CD4-positive, alpha-beta memory T cell (primary cell): ENCODE results near the gene PRKD1. TPM values are rescaled to one million over a fixed set of nuclear protein-coding genes. Genes with fewer than 3 reads are reported as not detected.

Experiments
- CTCF ChIA-PET: fragments of 350-600 bp; sonication (Branson Sonifier 250); formaldehyde crosslinking; loops from one replicate; lab custom pipeline; 2021; ENCODE audit warnings: inconsistent platforms; ENCODE audit not compliant: partially characterized antibody; lab: Charles Lee
- POLR2A ChIA-PET: fragments of 350-600 bp; sonication (Branson Sonifier 250); formaldehyde crosslinking; loops from one replicate; lab custom pipeline; 2021; ENCODE audit not compliant: partially characterized antibody; lab: Charles Lee
- DNase-seq, 5 donors: peaks; one replicate each; pipeline versions ENCODE4 v3.0.0 to v3.0.0-alpha.2; 2020 to 2022; ENCODE audit warnings: mixed read lengths in 1 of 5
- H3K27ac ChIP-seq: one replicate; pipeline ENCODE4 v1.7.0; 2013; ENCODE audit warnings: low read depth, low read length
- H3K27me3 ChIP-seq: 2 replicates; pipeline ENCODE4 v1.7.0; 2013; ENCODE audit warnings: mild to moderate bottlenecking, low read length, moderate library complexity; ENCODE audit not compliant: insufficient read depth
- H3K36me3 ChIP-seq: 2 replicates; pipeline ENCODE4 v1.7.0; 2013; ENCODE audit warnings: mild to moderate bottlenecking, low read length, moderate library complexity; ENCODE audit not compliant: insufficient read depth
- H3K4me1 ChIP-seq: 2 replicates; pipeline ENCODE4 v1.7.0; 2013; ENCODE audit warnings: mild to moderate bottlenecking, low read length, moderate library complexity; ENCODE audit not compliant: insufficient read depth
- H3K4me3 ChIP-seq, 2 donors: one replicate each; pipeline ENCODE4 v1.7.0; 2013; ENCODE audit warnings: low read length in 2 of 2, mild to moderate bottlenecking in 1 of 2
- H3K9me3 ChIP-seq, 2 donors: one replicate each; pipeline ENCODE4 v1.7.0; 2013; ENCODE audit warnings: low read length in 2 of 2, control low read depth in 1 of 2; ENCODE audit not compliant: control insufficient read depth in 1 of 2
- H3K27ac Mint-ChIP-seq, 7 donors: one replicate each; pipeline ENCODE4 v1.8.0; 2020 to 2021; ENCODE audit warnings: mixed read lengths in 7 of 7, mild to moderate bottlenecking in 6 of 7, inconsistent platforms in 3 of 7, moderate library complexity in 3 of 7
- H3K27me3 Mint-ChIP-seq, 2 donors: one replicate each; pipeline ENCODE4 v1.8.0; 2020 to 2021; ENCODE audit warnings: mixed read lengths in 2 of 2
- H3K36me3 Mint-ChIP-seq, 2 donors: one replicate each; pipeline ENCODE4 v1.8.0; 2020 to 2021; ENCODE audit warnings: mixed read lengths in 2 of 2, inconsistent platforms in 1 of 2, mild to moderate bottlenecking in 1 of 2
- H3K4me1 Mint-ChIP-seq, 4 donors: one replicate each; pipeline ENCODE4 v1.8.0; 2020 to 2021; ENCODE audit warnings: mixed read lengths in 4 of 4, mild to moderate bottlenecking in 1 of 4
- H3K4me3 Mint-ChIP-seq, 8 donors: one replicate each; pipeline ENCODE4 v1.8.0; 2020 to 2021; ENCODE audit warnings: mixed read lengths in 8 of 8, mild to moderate bottlenecking in 7 of 8, moderate library complexity in 6 of 8, inconsistent platforms in 3 of 8
- H3K9me3 Mint-ChIP-seq, 8 donors: one replicate each; pipeline ENCODE4 v1.8.0; 2020 to 2021; ENCODE audit warnings: mixed read lengths in 8 of 8, mild to moderate bottlenecking in 5 of 8, inconsistent platforms in 3 of 8, moderate library complexity in 1 of 8
- intact Hi-C: fragments of 100-400 bp; cut with micrococcal nuclease; formaldehyde crosslinking; loops from one replicate; pipeline ENCODE4 v1.15.1; 2023
- polyA plus RNA-seq, 2 donors: library from polyadenylated mRNA; unstranded; fragments of 300-500 nt; fragmentation: Illumina TruSeq; gene quantifications; one replicate each; pipeline ENCODE4 v1.2.3, GENCODE V29; 2021
- total RNA-seq, 2 experiments: library from RNA; stranded (reverse); gene quantifications; one replicate each; pipeline ENCODE4 v1.2.3, GENCODE V29; 2021

The PRKD1 gene
- total and polyA plus RNA-seq, 4 experiments from 2014 or later, result not detected

DNA sequence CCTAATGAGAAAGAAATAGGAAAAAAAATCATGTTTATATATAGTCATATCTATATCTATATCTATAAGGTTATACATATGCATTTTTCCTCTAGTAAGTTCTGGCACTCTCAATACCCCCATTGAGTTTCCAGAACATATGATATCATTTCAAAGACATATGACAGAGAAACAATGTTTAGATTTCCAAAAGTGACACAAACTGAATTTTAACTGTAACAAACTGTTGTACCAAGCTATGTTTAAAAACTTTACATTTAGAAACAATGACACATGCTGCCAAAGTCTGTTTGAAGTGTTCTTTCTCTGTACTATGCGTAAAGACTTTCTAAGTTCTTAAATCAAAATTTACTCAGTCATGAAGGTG lies 171.6 kb downstream of the PRKD1 start:
- H3K36me3 ChIP-seq, result no peaks in the 10 kb centered on the region
- no peaks in the 10 kb centered on the region for H3K36me3 Mint-ChIP-seq
- H3K27ac ChIP-seq, result no peak overlapping the region
- no peak overlapping the region for H3K4me3 ChIP-seq
- ChIA-PET CTCF (no interaction called here), POLR2A (no interaction called here)
- H3K4me1 Mint-ChIP-seq, result no peaks in the 10 kb centered on the region
- H3K27me3 ChIP-seq, result no peaks in the 10 kb centered on the region
- intact Hi-C loops, result no loop called here
- no peaks in the 10 kb centered on the region for H3K27me3 Mint-ChIP-seq
- H3K9me3 ChIP-seq, result no peaks in the 10 kb centered on the region
- peaks cover 0 to 8% (median 4%) of the 10 kb centered on the region in 8 donors for H3K9me3 Mint-ChIP-seq
- no peak overlapping the region for H3K27ac Mint-ChIP-seq
- DNase-seq, result no peak
- no peak overlapping the region for H3K4me3 Mint-ChIP-seq
- no peaks in the 10 kb centered on the region for H3K4me1 ChIP-seq

DNA sequence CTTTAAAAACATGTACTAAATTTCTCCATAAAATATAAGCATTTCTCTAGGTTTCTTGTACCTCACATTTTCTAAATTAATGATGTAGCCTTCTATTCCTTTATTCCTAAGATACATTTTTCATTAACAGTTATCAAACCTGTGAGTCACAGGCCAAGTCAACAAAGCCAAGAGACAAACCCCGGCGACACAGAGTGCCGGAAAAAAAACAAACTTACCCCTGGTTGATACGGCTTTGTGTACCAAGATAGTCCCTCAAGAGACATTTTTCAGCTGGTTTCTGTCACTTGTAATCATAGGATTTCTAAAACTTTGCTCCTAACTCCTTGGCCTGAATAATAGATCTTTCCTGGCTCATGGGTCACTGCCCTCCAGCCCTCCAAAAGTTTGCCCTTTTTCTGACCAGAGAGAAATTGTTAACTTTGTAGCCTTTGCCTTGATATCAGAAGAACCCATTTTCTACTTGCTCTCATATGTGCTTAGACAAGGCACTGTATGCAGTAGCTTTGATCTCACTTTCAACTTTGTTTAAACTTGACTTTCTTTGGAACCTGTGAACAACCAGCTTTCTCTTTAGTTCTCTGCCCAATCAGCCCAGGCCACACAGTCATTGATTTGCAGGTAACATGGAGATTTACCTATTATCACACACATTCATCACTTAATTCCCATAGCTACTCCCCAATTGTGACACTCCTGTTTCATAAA lies 172.2 kb downstream of the PRKD1 start:
- Mint-ChIP-seq H3K4me3 (no peak overlapping the region), H3K27ac (no peak overlapping the region), H3K9me3 (peaks cover 0 to 8% (median 4%) of the 10 kb centered on the region in 8 donors), H3K36me3 (no peaks in the 10 kb centered on the region), H3K27me3 (no peaks in the 10 kb centered on the region), H3K4me1 (no peaks in the 10 kb centered on the region)
- H3K27ac ChIP-seq, result no peak overlapping the region
- ChIA-PET POLR2A (no interaction called here), CTCF (no interaction called here)
- no peak for DNase-seq
- no peaks in the 10 kb centered on the region for H3K9me3 ChIP-seq
- intact Hi-C loops, result no loop called here
- no peaks in the 10 kb centered on the region for H3K4me1 ChIP-seq
- no peak overlapping the region for H3K4me3 ChIP-seq
- H3K27me3 ChIP-seq, result no peaks in the 10 kb centered on the region
- H3K36me3 ChIP-seq, result no peaks in the 10 kb centered on the region

DNA sequence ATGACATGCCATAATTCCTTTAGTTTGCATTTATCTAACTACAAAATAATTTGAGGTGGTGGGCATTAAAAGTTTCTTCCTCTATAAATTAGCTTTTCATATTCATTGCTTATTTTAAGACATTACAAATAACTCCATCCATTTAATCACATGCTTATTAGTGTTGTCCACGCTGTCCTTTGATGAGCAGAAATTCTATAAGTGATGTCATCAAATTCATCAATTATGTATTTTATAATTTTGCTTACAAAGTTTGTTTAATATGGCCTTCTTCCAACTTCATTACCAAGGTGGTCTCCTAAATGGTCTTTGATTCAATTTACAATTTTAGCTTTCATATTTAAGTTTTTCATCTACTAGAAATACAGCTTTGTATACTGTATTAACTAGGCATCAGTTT lies 173.5 kb downstream of the PRKD1 start:
- Mint-ChIP-seq H3K27me3 (no peaks in the 10 kb centered on the region), H3K36me3 (no peaks in the 10 kb centered on the region), H3K27ac (no peak overlapping the region), H3K4me1 (no peaks in the 10 kb centered on the region), H3K4me3 (no peak overlapping the region), H3K9me3 (peaks cover 0 to 8% (median 4%) of the 10 kb centered on the region in 8 donors)
- intact Hi-C loops, result no loop called here
- Histone ChIP-seq H3K36me3 (no peaks in the 10 kb centered on the region), H3K9me3 (no peaks in the 10 kb centered on the region), H3K4me3 (no peak overlapping the region), H3K27ac (no peak overlapping the region), H3K27me3 (no peaks in the 10 kb centered on the region), H3K4me1 (no peaks in the 10 kb centered on the region)
- ChIA-PET POLR2A (no interaction called here), CTCF (no interaction called here)
- no peak for DNase-seq

DNA sequence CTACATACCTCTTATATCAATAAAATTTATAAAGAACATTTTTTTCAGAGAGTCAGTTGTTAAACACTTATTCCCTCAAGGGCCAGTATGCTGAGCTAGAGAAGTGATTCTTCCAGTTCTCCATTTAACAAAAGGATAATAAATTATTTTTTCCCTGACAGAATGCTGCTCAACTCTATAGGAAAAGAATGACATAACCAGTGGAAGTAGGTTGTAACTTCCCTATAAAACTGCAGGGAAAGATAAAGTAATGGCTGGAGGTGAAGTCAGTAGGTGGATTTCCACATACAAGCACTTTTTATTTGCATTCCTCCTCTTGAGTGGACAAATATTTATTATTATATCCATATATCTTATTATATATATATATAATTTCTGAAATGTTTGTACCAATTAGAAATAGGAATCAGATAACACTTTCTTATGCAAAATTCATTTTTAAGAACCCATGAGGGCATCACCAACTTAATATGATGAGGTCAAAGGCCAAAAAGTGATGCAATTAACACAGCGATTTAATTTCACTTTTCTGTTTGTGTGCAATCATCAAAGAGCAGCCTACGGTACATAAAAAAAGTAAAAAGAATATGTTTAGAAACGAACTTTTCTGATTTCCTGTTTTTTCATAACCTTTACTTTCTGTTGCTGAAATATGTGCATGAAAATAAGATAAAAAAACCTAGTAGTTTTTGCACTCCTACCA lies 175.3 kb downstream of the PRKD1 start:
- Mint-ChIP-seq H3K4me3 (no peak overlapping the region), H3K36me3 (no peaks in the 10 kb centered on the region), H3K4me1 (no peaks in the 10 kb centered on the region), H3K27ac (no peak overlapping the region), H3K9me3 (peaks cover 0 to 6% (median 3%) of the 10 kb centered on the region in 8 donors), H3K27me3 (no peaks in the 10 kb centered on the region)
- ChIA-PET CTCF (no interaction called here), POLR2A (no interaction called here)
- no peak overlapping the region for H3K4me3 ChIP-seq
- H3K4me1 ChIP-seq, result no peaks in the 10 kb centered on the region
- no peaks in the 10 kb centered on the region for H3K9me3 ChIP-seq
- no peaks in the 10 kb centered on the region for H3K27me3 ChIP-seq
- DNase-seq, result no peak
- intact Hi-C loops, result no loop called here
- H3K27ac ChIP-seq, result no peak overlapping the region
- no peaks in the 10 kb centered on the region for H3K36me3 ChIP-seq

DNA sequence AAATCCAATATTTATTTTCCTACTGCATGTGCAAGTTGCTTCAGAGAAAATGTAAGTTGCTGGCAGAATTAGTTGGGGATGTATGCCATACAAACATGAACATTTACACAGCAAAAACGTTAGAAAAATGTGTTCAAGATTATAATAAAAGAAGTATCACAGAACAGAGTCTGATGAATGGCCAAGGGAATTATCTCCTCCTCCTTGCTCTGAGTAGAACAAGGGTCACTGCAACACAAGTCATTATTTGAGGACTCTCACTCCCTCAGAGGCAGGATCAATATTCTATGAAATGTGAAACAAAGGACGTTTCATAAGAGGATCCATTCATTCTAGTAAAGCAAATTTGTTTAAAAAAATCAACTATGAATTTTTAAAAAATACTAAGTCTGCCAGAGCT lies 177.8 kb downstream of the PRKD1 start:
- ChIA-PET CTCF (no interaction called here), POLR2A (no interaction called here)
- Mint-ChIP-seq H3K4me3 (no peak overlapping the region), H3K27ac (no peak overlapping the region), H3K9me3 (peaks cover 0 to 9% (median under 1%) of the 10 kb centered on the region in 8 donors), H3K36me3 (no peaks in the 10 kb centered on the region), H3K27me3 (no peaks in the 10 kb centered on the region), H3K4me1 (no peaks in the 10 kb centered on the region)
- H3K4me1 ChIP-seq, result no peaks in the 10 kb centered on the region
- intact Hi-C loops, result no loop called here
- H3K9me3 ChIP-seq, result no peaks in the 10 kb centered on the region
- H3K36me3 ChIP-seq, result no peaks in the 10 kb centered on the region
- DNase-seq, result no peak
- H3K4me3 ChIP-seq, result no peak overlapping the region
- no peak overlapping the region for H3K27ac ChIP-seq
- no peaks in the 10 kb centered on the region for H3K27me3 ChIP-seq

DNA sequence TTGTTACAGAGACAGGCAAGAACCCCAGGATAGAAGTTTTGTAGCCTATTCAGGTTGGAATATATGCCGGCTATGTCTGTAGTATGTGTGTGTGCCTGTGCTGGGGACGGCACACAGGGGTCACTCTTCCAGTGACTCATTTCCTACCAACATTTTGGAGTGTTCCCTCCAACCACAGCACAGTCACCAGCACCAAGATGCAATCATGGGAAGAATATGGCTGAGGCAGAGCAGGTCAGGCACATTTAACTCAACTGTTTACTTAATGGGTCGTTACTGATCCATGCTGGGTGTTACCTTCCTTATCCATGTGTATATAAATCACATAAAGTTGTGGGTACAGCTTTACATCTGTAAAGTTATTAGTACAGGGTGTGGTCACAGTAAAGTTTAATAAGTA lies 178.3 kb downstream of the PRKD1 start:
- Mint-ChIP-seq H3K4me1 (no peaks in the 10 kb centered on the region), H3K27me3 (no peaks in the 10 kb centered on the region), H3K4me3 (no peak overlapping the region), H3K9me3 (peaks cover 0 to 9% (median under 1%) of the 10 kb centered on the region in 8 donors), H3K27ac (no peak overlapping the region), H3K36me3 (no peaks in the 10 kb centered on the region)
- Histone ChIP-seq H3K36me3 (no peaks in the 10 kb centered on the region), H3K4me1 (no peaks in the 10 kb centered on the region), H3K4me3 (no peak overlapping the region), H3K27me3 (no peaks in the 10 kb centered on the region), H3K27ac (no peak overlapping the region), H3K9me3 (no peaks in the 10 kb centered on the region)
- ChIA-PET CTCF (no interaction called here), POLR2A (no interaction called here)
- intact Hi-C loops, result no loop called here
- DNase-seq, result no peak

DNA sequence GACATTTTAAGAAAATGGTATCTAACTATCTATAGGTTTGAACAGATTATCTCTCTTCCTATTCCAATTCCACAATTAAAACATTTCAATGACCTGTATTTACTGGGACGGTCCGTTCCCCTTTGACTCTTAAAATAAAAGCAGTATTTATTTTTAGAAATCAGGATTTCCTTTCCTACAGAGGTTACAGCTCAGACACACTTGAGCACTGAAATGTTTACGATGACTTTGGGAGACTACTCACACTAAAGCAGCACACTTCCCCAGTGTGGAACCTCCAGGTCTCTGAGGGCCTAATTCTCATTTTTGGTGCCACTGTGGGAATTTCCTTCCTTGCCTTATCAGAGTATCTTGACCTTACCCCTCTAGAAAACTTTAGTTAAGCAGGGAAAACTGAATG lies 181.8 kb downstream of the PRKD1 start:
- no peak overlapping the region for H3K4me3 Mint-ChIP-seq
- CTCF ChIA-PET, result no interaction called here
- no peak overlapping the region for H3K4me3 ChIP-seq

More for the DNA sequence above, 181.8 kb downstream of the PRKD1 start:
- intact Hi-C loops, result no loop called here
- Mint-ChIP-seq H3K36me3 (no peaks in the 10 kb centered on the region), H3K27me3 (no peaks in the 10 kb centered on the region), H3K9me3 (peaks cover 0 to 8% (median 4%) of the 10 kb centered on the region in 8 donors), H3K27ac (no peak overlapping the region), H3K4me1 (no peaks in the 10 kb centered on the region)
- H3K36me3 ChIP-seq, result no peaks in the 10 kb centered on the region
- no peak overlapping the region for H3K27ac ChIP-seq
- no peak for DNase-seq
- POLR2A ChIA-PET, result no interaction called here
- H3K27me3 ChIP-seq, result no peaks in the 10 kb centered on the region
- H3K9me3 ChIP-seq, result no peaks in the 10 kb centered on the region
- H3K4me1 ChIP-seq, result no peaks in the 10 kb centered on the region
